ENCODE data around the gene CFAP47.
"Not testable (repeated sequence)": the region's sequence is repeated elsewhere in the genome, so short reads cannot be mapped to it uniquely, and the experiment has no call there.

Gene CFAP47

GRCh38 chrX:35919536-35920309 lies at the start of gene CFAP47:
Gene CFAP47, plus strand, starts transcription at chrX:35919734. Its CDS starts 66 bp downstream, at chrX:35919800.
- peak; percentile 8 for DNase-seq (ENCODE audit: low read depth)
- TF ChIP-seq CTCF (conservative IDR thresholded peaks at IDR 0.05; ENCODE audit: low read depth, low read length), result no peak
- H3K4me3 ChIP-seq (ENCODE audit: low read length), result peak within 1 kb of the TSS; percentile 53

- no peak for TF ChIP-seq CTCF (conservative IDR thresholded peaks at IDR 0.05; ENCODE audit: low read depth, low read length)
- no peak overlapping the region for H3K4me3 ChIP-seq (ENCODE audit: low read length)
- no peak for DNase-seq (ENCODE audit: low read depth)
Observed at GRCh38 chrX:35880601-35881000, 38.9 kb upstream of the CFAP47 start.

GRCh38 chrX:35886135-35886534 lies 33.4 kb upstream of the CFAP47 start:
- no peak for TF ChIP-seq CTCF (conservative IDR thresholded peaks at IDR 0.05; ENCODE audit: low read depth, low read length)
- DNase-seq (ENCODE audit: low read depth), result no peak

GRCh38 chrX:35890699-35891098 lies 28.8 kb upstream of the CFAP47 start:
- no peak overlapping the region for H3K4me3 ChIP-seq (ENCODE audit: low read length)
- peak; percentile 65 for TF ChIP-seq CTCF (conservative IDR thresholded peaks at IDR 0.05; ENCODE audit: low read depth, low read length)
- peak; percentile 24 for DNase-seq (ENCODE audit: low read depth)

More at GRCh38 chrX:35886135-35886534, 33.4 kb upstream of the CFAP47 start:
- H3K4me3 ChIP-seq (ENCODE audit: low read length), result no peak overlapping the region

GRCh38 chrX:35986816-35987215 lies 67.3 kb downstream of the CFAP47 start:
- not testable (repeated sequence) for H3K4me3 ChIP-seq (ENCODE audit: low read length); DNase-seq (ENCODE audit: low read depth)

- no peak for DNase-seq (ENCODE audit: low read depth)
- TF ChIP-seq CTCF (conservative IDR thresholded peaks at IDR 0.05; ENCODE audit: low read depth, low read length), result no peak
- H3K4me3 ChIP-seq (ENCODE audit: low read length), result no peak overlapping the region
Observed at GRCh38 chrX:36007207-36007606, 87.7 kb downstream of the CFAP47 start.

- no peak for DNase-seq (ENCODE audit: low read depth)
- H3K4me3 ChIP-seq (ENCODE audit: low read length), result no peak overlapping the region
- no peak for TF ChIP-seq CTCF (conservative IDR thresholded peaks at IDR 0.05; ENCODE audit: low read depth, low read length)
Observed at GRCh38 chrX:36019125-36019524, 99.6 kb downstream of the CFAP47 start.

Data from retinal pigment epithelial cell (primary cell).